MG63 (cell line): ENCODE measurements around the gene DBNDD1. TPM values are rescaled to one million over a fixed set of nuclear protein-coding genes. Genes with fewer than 3 reads are reported as not detected.
A peak's percentile ranks its signal among the peaks of the same experiment; 100 is the strongest.

Experiments used
- DNase-seq: peaks from one replicate; pipeline ENCODE4 v3.0.0-alpha.2; 2020
- H3K27me3 ChIP-seq: fragments of 250-450 bp; sonication (Bioruptor Pico); 2 replicates; pipeline ENCODE4 v1.5.1; 2020; ENCODE audit warnings: mild to moderate bottlenecking, moderate library complexity
- H3K36me3 ChIP-seq: fragments of 250-450 bp; sonication (Bioruptor Pico); 2 replicates; pipeline ENCODE4 v1.5.1; 2020; ENCODE audit warnings: mild to moderate bottlenecking, moderate library complexity
- H3K4me3 ChIP-seq: fragments of 250-450 bp; sonication (Bioruptor Pico); 2 replicates; pipeline ENCODE4 v1.5.1; 2020; ENCODE audit warnings: mild to moderate bottlenecking, moderate library complexity
- H3K9me3 ChIP-seq: fragments of 250-450 bp; sonication (Bioruptor Pico); 2 replicates; pipeline ENCODE4 v1.5.1; 2020; ENCODE audit warnings: mild to moderate bottlenecking, moderate library complexity
- total RNA-seq: library from RNA; depleted of rRNA; stranded (reverse); fragments of >200 nt; shearing (Covaris generic); gene quantifications from 2 replicates; pipeline ENCODE4 v1.2.3, GENCODE V29; 2014; ENCODE audit warnings: low replicate concordance; rRNA removed

DBNDD1 gene
- total RNA-seq, 1 experiment from 2014 or later, result 37.3 TPM

GRCh38 chr16:89962754-89963498, 56.3 kb downstream of the DBNDD1 start:
- Histone ChIP-seq H3K36me3 (peaks cover 74% of the 10 kb centered on the region), H3K4me3 (no peak overlapping the region), H3K27me3 (no peaks in the 10 kb centered on the region), H3K9me3 (no peaks in the 10 kb centered on the region)
- no peak for DNase-seq

- no peaks in the 10 kb centered on the region for H3K9me3 ChIP-seq
- no peak for DNase-seq
- no peaks in the 10 kb centered on the region for H3K27me3 ChIP-seq
- no peak overlapping the region for H3K4me3 ChIP-seq
- H3K36me3 ChIP-seq, result peaks cover 81% of the 10 kb centered on the region
Observed at GRCh38 chr16:89961920-89962319, 57.3 kb downstream of the DBNDD1 start.

- H3K9me3 ChIP-seq, result no peaks in the 10 kb centered on the region
- H3K27me3 ChIP-seq, result no peaks in the 10 kb centered on the region
- peaks cover 91% of the 10 kb centered on the region for H3K36me3 ChIP-seq
- no peak for DNase-seq
- H3K4me3 ChIP-seq, result no peak overlapping the region
Observed at GRCh38 chr16:89960966-89961365, 58.3 kb downstream of the DBNDD1 start.

- Histone ChIP-seq H3K36me3 (peaks cover 96% of the 10 kb centered on the region), H3K27me3 (no peaks in the 10 kb centered on the region), H3K9me3 (no peaks in the 10 kb centered on the region), H3K4me3 (no peak overlapping the region)
- no peak for DNase-seq
Observed at GRCh38 chr16:89958596-89958995, 60.7 kb downstream of the DBNDD1 start.

GRCh38 chr16:89958068-89958467, 61.2 kb downstream of the DBNDD1 start:
- no peak overlapping the region for H3K4me3 ChIP-seq
- peak; percentile 85 for DNase-seq
- H3K27me3 ChIP-seq, result no peaks in the 10 kb centered on the region
- H3K36me3 ChIP-seq, result peaks cover 94% of the 10 kb centered on the region
- H3K9me3 ChIP-seq, result no peaks in the 10 kb centered on the region

GRCh38 chr16:89957216-89957785, 62.0 kb downstream of the DBNDD1 start:
- DNase-seq, result no peak
- H3K4me3 ChIP-seq, result no peak overlapping the region
- H3K36me3 ChIP-seq, result peaks cover 92% of the 10 kb centered on the region
- no peaks in the 10 kb centered on the region for H3K9me3 ChIP-seq
- no peaks in the 10 kb centered on the region for H3K27me3 ChIP-seq

GRCh38 chr16:89956505-89957215, 62.6 kb downstream of the DBNDD1 start:
- H3K27me3 ChIP-seq, result no peaks in the 10 kb centered on the region
- no peak for DNase-seq
- peaks cover 89% of the 10 kb centered on the region for H3K36me3 ChIP-seq
- no peaks in the 10 kb centered on the region for H3K9me3 ChIP-seq
- no peak overlapping the region for H3K4me3 ChIP-seq

GRCh38 chr16:89955001-89955685, 64.1 kb downstream of the DBNDD1 start:
- no peak overlapping the region for H3K4me3 ChIP-seq
- DNase-seq, result no peak
- no peaks in the 10 kb centered on the region for H3K9me3 ChIP-seq
- no peaks in the 10 kb centered on the region for H3K27me3 ChIP-seq
- H3K36me3 ChIP-seq, result peaks cover 84% of the 10 kb centered on the region

Other genes starting within 250 kb of the DBNDD1 start
- 11.9 and 13.1 TPM in 2 replicates for gene FANCA, start 202.8 kb downstream of the DBNDD1 start, total RNA-seq
- 5.0 and 5.3 TPM in 2 replicates for gene SPIRE2, start 191.0 kb downstream of the DBNDD1 start, total RNA-seq
- gene TCF25, start 145.9 kb downstream of the DBNDD1 start, total RNA-seq, result 53.2 and 71.3 TPM in 2 replicates
- gene MC1R, start 100.6 kb downstream of the DBNDD1 start, total RNA-seq, result 12.1 and 21.1 TPM in 2 replicates
- 803 and 1,289 TPM in 2 replicates for gene TUBB3, start 96.1 kb downstream of the DBNDD1 start, total RNA-seq
- gene DEF8, start 70.7 kb downstream of the DBNDD1 start, total RNA-seq, result 357 and 571 TPM in 2 replicates
- gene PRDM7, start 57.9 kb upstream of the DBNDD1 start, total RNA-seq, result not detected in 2 replicates